ENCODE data around the gene CDX1.
A peak's percentile ranks its signal among the peaks of the same experiment; 100 is the strongest.

Gene CDX1

DNA sequence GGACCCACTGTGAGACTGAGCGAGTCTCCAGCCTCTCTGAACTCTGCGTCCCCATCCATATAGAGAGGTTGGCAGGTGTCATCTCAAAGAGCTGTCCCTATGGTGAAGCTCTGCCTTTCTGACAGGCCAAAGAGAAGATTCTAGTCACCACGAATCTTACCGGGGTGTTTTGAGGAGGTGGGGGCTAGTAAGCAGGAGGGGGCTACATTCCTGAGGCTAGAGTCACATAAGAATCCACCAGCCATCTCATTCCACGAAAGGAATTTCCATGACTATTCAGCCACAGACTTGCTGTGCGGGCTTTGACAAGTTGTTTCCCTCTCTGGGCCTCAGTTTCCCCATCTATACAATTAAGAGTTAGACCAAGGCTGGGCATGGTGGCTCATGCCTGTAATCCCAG is 27.2 kb upstream of the CDX1 start:
- in situ Hi-C loops (cut with HindIII; ENCODE audit: low sequenced_read_pairs): no loop called here
- DNase-seq (ENCODE audit: low read depth, low spot score): peak; percentile 89
- TF ChIP-seq, protein P1, sequence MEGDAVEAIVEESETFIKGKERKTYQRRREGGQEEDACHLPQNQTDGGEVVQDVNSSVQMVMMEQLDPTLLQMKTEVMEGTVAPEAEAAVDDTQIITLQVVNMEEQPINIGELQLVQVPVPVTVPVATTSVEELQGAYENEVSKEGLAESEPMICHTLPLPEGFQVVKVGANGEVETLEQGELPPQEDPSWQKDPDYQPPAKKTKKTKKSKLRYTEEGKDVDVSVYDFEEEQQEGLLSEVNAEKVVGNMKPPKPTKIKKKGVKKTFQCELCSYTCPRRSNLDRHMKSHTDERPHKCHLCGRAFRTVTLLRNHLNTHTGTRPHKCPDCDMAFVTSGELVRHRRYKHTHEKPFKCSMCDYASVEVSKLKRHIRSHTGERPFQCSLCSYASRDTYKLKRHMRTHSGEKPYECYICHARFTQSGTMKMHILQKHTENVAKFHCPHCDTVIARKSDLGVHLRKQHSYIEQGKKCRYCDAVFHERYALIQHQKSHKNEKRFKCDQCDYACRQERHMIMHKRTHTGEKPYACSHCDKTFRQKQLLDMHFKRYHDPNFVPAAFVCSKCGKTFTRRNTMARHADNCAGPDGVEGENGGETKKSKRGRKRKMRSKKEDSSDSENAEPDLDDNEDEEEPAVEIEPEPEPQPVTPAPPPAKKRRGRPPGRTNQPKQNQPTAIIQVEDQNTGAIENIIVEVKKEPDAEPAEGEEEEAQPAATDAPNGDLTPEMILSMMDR (IDR thresholded peaks at IDR 0.05; ENCODE audit: low read depth, low read length): no peak
- no peak overlapping the region for H3K4me3 ChIP-seq (ENCODE audit: low read depth, low read length)

DNA sequence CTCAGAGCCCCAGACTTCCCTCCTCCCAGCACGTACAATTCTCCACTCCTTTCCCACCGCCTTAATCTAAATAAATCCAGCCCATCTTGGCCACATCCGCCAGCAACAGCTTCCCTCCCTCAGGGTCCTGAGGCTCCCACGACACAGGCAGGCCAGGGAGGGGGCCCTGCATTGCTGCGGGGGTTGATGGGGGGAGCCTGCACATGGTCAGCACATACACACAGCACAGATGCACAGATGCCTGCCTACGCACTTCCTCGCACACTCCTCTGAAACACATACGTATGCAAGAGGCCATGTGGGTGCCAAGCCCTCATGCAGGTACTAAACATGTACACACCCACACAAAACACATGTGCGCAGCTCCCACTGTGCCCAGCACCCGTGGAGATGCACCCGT is 25.7 kb upstream of the CDX1 start:
- no peak overlapping the region for H3K4me3 ChIP-seq (ENCODE audit: low read depth, low read length)
- DNase-seq (ENCODE audit: low read depth, low spot score): peak; percentile 91
- in situ Hi-C loops (cut with HindIII; ENCODE audit: low sequenced_read_pairs): no loop called here
- TF ChIP-seq, protein P1 (IDR thresholded peaks at IDR 0.05; ENCODE audit: low read depth, low read length): no peak

DNA sequence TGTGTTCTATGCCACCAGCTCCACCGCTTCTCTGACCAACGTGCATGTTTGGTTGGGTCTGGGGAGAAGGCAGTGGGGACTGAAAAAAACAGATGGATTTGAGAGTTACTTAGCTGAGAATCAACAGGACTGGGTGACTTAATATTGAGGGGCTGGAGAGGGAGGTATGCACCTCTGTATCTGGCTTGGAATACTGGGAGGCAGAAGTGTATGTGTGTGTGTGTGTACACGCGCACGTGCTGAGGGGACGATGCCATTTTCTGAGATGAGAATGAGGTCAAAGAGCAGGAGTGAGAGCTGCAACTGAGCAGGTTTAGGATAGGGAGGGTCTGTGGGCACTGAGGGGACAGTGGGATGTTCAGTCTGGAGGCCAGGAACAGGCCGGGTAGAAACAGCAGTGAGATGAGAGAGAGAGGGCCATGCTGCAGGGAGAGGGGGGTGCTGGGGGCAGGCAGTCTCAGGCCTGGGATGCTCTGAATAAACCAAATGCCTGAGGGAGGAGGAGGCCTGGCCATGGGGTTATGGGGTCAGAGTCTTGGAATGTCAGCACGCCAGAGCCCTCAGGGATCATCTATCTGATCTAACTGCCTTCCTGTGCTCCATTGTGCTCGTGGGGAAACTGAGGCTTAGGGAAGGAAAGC is 24.9 kb upstream of the CDX1 start:
- H3K4me3 ChIP-seq (ENCODE audit: low read depth, low read length): no peak overlapping the region
- TF ChIP-seq, protein P1 (IDR thresholded peaks at IDR 0.05; ENCODE audit: low read depth, low read length): no peak
- DNase-seq (ENCODE audit: low read depth, low spot score): peak; percentile 64
- in situ Hi-C loops (cut with HindIII; ENCODE audit: low sequenced_read_pairs): no loop called here

DNA sequence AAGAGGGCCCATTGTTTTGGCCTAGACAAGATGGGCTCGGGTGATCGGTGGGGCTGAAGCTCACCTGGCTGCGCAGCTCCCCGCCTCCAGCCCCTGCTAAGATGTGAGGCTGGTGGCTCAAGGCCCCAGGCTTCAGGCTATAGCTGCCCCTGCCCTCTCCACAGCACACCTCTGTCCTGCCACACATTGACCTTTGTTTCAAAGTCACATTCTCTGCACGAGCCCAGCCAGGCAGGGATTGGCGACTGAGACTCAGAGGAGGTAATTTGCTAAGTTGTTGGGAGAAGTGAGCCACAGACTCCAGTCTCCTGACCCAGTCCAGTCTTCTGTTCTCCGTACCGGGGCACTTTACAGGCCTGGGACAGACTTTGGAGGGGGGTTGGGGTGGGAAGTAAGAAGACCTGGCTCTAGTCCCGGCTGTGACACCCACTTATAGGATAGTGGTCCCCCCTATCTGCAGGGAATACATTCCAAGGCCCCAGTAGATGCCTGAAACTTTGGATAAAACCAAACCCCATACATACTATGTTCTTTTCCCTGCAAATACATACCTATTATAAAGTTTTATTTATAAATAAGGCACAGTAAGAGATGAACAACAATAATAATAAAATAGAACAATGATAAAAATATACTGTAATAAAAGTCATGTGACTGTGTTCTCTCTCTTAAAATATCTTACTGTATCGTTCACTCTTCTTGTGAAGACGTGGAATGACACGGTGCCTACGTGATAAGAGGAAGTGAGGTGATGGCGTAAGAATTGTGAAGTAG is 24.2 kb upstream of the CDX1 start:
- DNase-seq (ENCODE audit: low read depth, low spot score): no peak
- H3K4me3 ChIP-seq (ENCODE audit: low read depth, low read length): no peak overlapping the region
- TF ChIP-seq, protein P1 (IDR thresholded peaks at IDR 0.05; ENCODE audit: low read depth, low read length): no peak
- in situ Hi-C loops (cut with HindIII; ENCODE audit: low sequenced_read_pairs): no loop called here

DNA sequence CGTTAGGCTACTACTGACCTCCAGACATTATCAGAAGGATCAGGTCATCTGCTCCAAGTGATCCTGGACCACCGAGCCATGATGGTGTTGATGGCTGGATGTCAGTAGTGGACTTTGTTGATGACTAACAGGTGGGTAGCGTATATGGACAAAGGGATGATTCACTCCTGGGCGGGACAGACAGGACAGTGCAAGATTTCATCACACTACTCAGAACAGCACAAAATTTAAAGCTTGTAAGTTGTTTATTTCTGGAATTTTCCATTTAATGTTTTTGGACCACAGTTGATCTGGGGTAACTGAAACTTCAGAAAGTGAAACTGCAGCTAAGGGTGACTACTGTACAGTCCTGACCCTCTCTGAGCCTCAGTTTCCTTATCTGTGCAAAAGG is 23.6 kb upstream of the CDX1 start:
- no peak overlapping the region for H3K4me3 ChIP-seq (ENCODE audit: low read depth, low read length)
- TF ChIP-seq, protein P1 (IDR thresholded peaks at IDR 0.05; ENCODE audit: low read depth, low read length): no peak
- in situ Hi-C loops (cut with HindIII; ENCODE audit: low sequenced_read_pairs): no loop called here
- DNase-seq (ENCODE audit: low read depth, low spot score): peak; percentile 93

DNA sequence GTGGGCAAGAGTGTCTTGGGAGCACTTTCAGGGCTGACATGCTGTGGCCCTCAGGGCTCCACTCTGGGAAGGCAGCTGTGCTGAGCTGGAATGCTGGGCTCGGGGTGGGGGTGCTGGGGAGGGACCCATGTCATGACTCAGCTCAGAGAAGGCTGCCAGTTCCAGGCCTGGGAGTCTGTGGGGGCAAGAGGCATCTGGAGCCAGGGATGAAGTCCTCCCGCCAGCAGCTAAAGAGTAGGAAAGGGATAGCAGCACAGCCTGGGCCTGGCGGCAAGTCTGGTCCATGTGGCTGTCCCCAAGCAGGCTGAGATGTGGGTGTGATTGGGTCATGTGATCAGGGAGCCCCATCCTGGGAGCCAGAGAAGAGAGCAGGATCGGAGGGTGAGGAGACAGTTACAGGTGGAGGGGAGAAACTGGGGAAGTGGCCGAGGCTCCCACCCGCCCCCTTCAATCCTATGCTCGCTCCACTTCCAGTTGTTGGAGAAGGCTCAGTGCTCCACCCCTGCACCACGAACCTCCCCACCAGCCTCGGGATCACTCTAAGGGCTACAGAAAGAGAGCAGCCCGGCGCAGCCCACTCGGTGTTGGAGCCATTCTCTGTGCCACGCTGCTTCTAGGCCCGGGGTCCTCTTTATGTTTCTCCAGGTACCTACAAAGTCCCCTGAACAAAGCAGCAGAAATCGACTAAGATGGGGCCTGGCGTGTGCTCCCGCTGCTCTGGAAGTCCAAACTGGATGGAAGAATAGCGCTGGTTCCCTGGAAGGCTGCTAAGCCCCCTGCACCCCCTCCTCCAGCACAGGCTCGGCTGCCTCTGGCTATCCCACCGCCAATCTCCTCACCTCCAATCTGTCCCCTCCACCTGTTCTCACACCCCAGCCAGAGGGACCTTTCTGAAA is 23.0 kb upstream of the CDX1 start:
- in situ Hi-C loops (cut with HindIII; ENCODE audit: low sequenced_read_pairs): no loop called here
- TF ChIP-seq, protein P1 (IDR thresholded peaks at IDR 0.05; ENCODE audit: low read depth, low read length): no peak
- DNase-seq (ENCODE audit: low read depth, low spot score): peak; percentile 93
- H3K4me3 ChIP-seq (ENCODE audit: low read depth, low read length): no peak overlapping the region
